Measurements from ENCODE around the gene ARHGAP6. TPM values are rescaled to one million over a fixed set of nuclear protein-coding genes. Genes with fewer than 3 reads are reported as not detected.

The ARHGAP6 gene
- total RNA-seq, 4 donors from 2014 or later, result 49.2 to 63.8 (median 51.5) TPM

DNA sequence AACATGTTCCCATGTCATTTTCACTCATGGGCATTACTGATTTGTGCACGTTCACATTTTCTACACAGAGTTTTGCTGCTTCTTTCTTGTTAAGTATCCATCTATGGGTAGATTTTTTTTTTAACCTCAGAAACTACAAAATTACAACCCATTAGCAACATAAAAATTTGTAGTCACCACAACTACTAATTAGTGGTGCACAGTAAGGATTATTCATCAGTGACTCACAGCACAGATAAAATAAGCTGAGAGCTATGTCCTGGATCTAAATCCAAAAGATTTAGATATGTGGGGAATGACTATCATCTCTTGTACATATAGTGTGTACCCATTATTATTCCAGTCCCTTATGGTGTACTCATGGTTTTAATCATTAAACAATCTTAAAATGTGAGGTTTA is 392.2 kb downstream of the ARHGAP6 start:
- Histone ChIP-seq H3K4me1 (peaks cover 5% of the 10 kb centered on the region in 2 donors), H3K4me3 (replicated peaks in 1 of 3) (no peak overlapping the region), H3K27me3 (no peaks in the 10 kb centered on the region), H3K27ac (no peak overlapping the region), H3K36me3 (no peaks in the 10 kb centered on the region), H3K9me3 (no peaks in the 10 kb centered on the region)
- 88 to 91% methylated on average over 1 of the region's 1 CpG for WGBS, 2 donors
- TF ChIP-seq POLR2A (IDR thresholded peaks at IDR 0.05), result no peak
- TF ChIP-seq, protein P1, sequence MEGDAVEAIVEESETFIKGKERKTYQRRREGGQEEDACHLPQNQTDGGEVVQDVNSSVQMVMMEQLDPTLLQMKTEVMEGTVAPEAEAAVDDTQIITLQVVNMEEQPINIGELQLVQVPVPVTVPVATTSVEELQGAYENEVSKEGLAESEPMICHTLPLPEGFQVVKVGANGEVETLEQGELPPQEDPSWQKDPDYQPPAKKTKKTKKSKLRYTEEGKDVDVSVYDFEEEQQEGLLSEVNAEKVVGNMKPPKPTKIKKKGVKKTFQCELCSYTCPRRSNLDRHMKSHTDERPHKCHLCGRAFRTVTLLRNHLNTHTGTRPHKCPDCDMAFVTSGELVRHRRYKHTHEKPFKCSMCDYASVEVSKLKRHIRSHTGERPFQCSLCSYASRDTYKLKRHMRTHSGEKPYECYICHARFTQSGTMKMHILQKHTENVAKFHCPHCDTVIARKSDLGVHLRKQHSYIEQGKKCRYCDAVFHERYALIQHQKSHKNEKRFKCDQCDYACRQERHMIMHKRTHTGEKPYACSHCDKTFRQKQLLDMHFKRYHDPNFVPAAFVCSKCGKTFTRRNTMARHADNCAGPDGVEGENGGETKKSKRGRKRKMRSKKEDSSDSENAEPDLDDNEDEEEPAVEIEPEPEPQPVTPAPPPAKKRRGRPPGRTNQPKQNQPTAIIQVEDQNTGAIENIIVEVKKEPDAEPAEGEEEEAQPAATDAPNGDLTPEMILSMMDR (IDR thresholded peaks at IDR 0.05), result no peak
- intact Hi-C loops (cut with DNase I), result no loop called here
- no peak for DNase-seq

DNA sequence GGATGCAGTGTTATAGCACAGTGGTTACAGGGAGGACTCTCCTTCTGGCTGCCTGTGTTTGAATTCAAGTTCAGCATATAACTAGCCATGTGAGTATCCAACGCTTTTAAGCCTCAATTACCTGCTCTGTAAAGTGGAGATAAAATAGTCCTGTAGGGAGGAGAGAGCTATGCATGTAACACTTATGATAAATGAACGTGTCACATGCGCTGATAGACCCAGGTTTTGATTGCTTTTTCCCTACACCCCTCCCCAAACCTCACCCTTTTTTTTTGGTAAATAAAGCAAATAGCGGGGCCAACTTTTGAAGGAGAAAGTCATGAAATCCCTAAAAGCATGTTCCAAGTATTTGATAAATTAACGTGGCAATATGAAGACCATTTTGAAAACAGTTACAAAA is 392.9 kb downstream of the ARHGAP6 start:
- H3K27ac ChIP-seq, result no peak overlapping the region
- no peaks in the 10 kb centered on the region for H3K9me3 ChIP-seq
- 91 to 95% methylated on average over 5 of the region's 5 CpGs for WGBS, 2 donors
- TF ChIP-seq, protein P1 (IDR thresholded peaks at IDR 0.05), result no peak
- no peak for TF ChIP-seq POLR2A (IDR thresholded peaks at IDR 0.05)
- DNase-seq, result no peak
- H3K27me3 ChIP-seq, result no peaks in the 10 kb centered on the region
- intact Hi-C loops (cut with DNase I), result no loop called here
- no peaks in the 10 kb centered on the region for H3K36me3 ChIP-seq
- no peak overlapping the region for H3K4me3 ChIP-seq (replicated peaks in 1 of 3)
- peaks cover 5% of the 10 kb centered on the region in 2 donors for H3K4me1 ChIP-seq

DNA sequence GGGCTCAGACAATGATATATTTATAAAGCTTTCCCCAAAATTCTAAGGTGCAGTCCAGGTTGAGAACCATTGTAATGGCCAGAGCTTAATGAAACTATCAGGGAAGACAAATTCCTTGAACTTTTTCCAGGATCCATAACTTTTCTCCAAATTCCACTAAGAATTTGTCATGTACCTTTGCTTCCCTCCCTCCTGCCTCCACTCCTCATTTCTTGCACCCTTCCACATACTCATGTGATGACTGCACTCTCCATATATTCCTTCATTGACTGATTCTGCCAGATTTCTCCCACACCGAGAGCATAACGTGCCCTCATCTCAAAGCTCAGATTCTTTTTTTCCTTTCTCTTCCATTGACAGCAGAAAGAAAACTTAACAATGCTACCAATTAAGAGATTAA is 393.4 kb downstream of the ARHGAP6 start:
- Histone ChIP-seq H3K27me3 (no peaks in the 10 kb centered on the region), H3K4me1 (peaks cover 5% of the 10 kb centered on the region in 2 donors), H3K27ac (no peak overlapping the region), H3K4me3 (replicated peaks in 1 of 3) (no peak overlapping the region), H3K36me3 (no peaks in the 10 kb centered on the region), H3K9me3 (no peaks in the 10 kb centered on the region)
- no peak for DNase-seq
- intact Hi-C loops (cut with DNase I), result no loop called here
- 89 to 90% methylated on average over 2 of the region's 2 CpGs for WGBS, 2 donors
- TF ChIP-seq POLR2A (IDR thresholded peaks at IDR 0.05), result no peak
- TF ChIP-seq, protein P1 (IDR thresholded peaks at IDR 0.05), result no peak

DNA sequence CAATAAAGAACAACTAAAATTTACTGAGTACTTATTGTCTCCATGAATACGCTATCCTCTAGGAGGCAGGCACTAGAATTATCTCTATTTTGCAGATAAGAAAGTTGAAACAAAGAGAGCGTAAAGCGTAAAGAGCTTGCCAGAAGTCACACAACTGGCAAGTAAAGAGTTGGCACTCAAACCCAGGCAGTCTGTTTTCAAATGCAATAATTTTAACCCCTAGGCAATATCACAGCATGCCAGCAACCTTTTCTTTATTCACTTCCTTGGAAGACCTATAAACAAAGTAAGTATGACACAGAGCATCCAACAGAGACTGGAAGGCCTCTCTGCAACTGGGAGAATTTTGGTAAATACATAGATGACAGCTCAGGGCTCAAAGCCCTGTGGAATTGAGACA is 395.7 kb downstream of the ARHGAP6 start:
- Histone ChIP-seq H3K27me3 (no peaks in the 10 kb centered on the region), H3K36me3 (no peaks in the 10 kb centered on the region), H3K27ac (no peak overlapping the region), H3K9me3 (no peaks in the 10 kb centered on the region), H3K4me3 (replicated peaks in 1 of 3) (no peak overlapping the region), H3K4me1 (peaks cover 5 to 12% of the 10 kb centered on the region in 2 donors)
- no peak for DNase-seq
- 90 to 93% methylated on average over 3 of the region's 3 CpGs for WGBS, 2 donors
- TF ChIP-seq POLR2A (IDR thresholded peaks at IDR 0.05), result no peak
- TF ChIP-seq, protein P1 (IDR thresholded peaks at IDR 0.05), result no peak
- intact Hi-C loops (cut with DNase I), result no loop called here

DNA sequence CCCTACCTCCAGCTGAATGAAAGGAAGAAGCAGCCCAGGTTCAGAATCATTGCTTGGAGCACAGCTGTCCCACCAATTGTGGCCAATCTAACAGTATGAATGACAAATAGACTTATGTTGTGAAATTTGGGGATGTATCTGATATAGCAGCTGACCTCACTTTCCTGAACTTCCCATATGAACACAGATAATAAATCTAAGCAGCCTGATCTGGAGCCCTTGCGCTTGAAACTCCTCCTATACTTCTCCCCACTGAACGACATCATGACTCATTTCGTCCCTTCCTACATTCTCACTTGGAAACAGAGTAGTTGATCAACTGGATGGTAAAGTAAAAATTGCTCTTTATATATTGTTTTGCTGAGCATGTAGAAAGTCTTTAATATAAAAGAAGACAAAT is 396.7 kb downstream of the ARHGAP6 start:
- Histone ChIP-seq H3K27me3 (no peaks in the 10 kb centered on the region), H3K36me3 (no peaks in the 10 kb centered on the region), H3K9me3 (no peaks in the 10 kb centered on the region), H3K27ac (no peak overlapping the region), H3K4me1 (peaks cover 5 to 12% of the 10 kb centered on the region in 2 donors), H3K4me3 (replicated peaks in 1 of 3) (no peak overlapping the region)
- intact Hi-C loops (cut with DNase I), result no loop called here
- 91 to 100% methylated on average over 3 of the region's 3 CpGs for WGBS, 2 donors
- DNase-seq, result no peak
- TF ChIP-seq, protein P1 (IDR thresholded peaks at IDR 0.05), result no peak
- TF ChIP-seq POLR2A (IDR thresholded peaks at IDR 0.05), result no peak

All from thyroid gland (tissue), 4 donors.